Measurements from ENCODE around the gene SUPT20HL1. TPM values are rescaled to one million over a fixed set of nuclear protein-coding genes. Genes with fewer than 3 reads are reported as not detected.
"Not testable (repeated sequence)": the region's sequence is repeated elsewhere in the genome, so short reads cannot be mapped to it uniquely, and the experiment has no call there.

The SUPT20HL1 gene
- total RNA-seq (not detected), polyA plus RNA-seq (not detected), total RNA-seq (0 to 0.17 (median 0) reads per million in 6 experiments)

DNA sequence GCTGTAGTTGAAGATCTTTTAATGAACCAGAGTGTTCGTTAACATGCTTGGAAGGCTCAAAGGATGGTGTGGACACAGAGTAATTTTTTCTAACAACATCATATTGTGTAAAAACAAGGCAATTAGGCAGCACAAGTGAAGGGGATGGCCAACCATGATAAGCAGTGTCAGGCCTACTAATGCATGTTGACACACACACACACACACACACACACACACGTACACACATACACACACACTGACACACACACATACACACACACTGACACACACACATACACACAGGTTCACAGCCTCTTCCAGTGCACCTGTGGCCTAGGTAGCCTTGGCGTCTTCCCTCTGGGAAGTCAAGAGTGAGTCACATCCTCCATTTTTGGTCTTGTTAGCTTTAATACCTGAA is at the start of gene SUPT20HL1:
TSS of gene SUPT20HL1 (plus strand) at position 368 of the 400 bp plus-strand sequence. CDS start 2,122 bp downstream, outside the sequence.
- POLR2A ChIA-PET: no interaction called here
- ATAC-seq (no peak), DNase-seq (no peak)
- no peaks in the 10 kb centered on the region for H3K36me3 Mint-ChIP-seq
- no peak within 1 kb of the TSS for H3K4me3 Mint-ChIP-seq
- H3K4me1 Mint-ChIP-seq: no peaks in the 10 kb centered on the region
- no peaks in the 10 kb centered on the region for H3K9me3 Mint-ChIP-seq
- no peaks in the 10 kb centered on the region for H3K27me3 Mint-ChIP-seq
- H3K27ac Mint-ChIP-seq: no peak within 1 kb of the TSS

DNA sequence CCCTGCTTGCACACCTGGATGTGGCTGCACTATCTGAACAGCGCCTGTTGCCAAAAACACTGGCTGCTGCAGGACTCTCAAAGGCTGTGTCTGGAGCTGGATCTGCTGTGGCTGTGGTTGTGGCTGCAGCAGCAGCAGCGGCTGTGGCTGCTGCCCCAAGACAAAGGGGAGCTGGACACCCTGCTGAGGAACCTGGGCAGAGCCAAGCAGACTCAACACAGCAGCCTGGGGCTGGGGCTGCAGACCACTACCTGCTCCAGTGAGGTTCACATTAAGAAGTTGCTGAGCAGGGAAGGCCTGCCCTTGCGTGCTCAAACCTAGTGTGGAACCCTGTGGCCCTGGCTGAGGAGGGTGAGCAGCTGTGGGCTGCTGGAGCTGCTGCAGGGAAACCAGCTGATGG is 49.5 kb upstream of the SUPT20HL1 start:
- H3K4me3 Mint-ChIP-seq, DNase-seq, H3K36me3 Mint-ChIP-seq, ATAC-seq, H3K27me3 Mint-ChIP-seq, H3K4me1 Mint-ChIP-seq, POLR2A ChIA-PET, H3K27ac Mint-ChIP-seq, H3K9me3 Mint-ChIP-seq: not testable (repeated sequence)

DNA sequence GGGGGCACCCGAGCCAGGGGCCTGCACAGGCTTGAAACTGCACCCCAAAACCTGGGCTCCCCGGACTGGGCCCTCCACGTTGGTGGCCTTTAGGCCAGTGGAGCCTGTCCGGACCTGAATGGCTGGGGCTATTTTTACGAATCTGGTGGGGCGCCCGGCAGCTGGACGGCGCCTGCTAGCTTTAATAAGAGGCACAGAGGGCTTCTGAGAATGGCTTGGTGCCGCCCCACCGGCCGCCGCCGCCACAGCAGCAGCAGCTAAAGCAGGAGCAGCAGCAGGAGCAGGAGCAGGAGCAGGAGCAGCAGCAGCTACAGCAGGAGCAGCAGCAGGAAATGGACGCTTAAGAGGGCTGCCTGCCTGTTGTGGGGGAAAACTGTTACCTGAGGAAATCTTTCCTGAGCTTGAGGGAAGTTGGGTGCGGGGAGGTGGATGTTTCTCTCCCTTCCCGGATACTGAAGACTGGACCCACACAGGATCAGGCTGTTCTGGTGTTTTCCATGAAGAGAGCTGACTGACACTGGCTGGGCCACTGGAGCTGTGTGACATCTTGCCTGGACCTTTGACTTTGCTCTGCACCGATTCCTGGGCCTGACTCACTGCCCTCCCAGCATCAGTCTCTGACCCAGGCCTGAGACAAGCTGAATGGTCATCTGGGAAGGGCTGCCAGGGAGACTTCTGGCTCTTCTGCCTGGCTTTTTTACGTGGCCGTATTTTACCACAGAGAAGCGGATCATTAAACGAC is 48.8 kb upstream of the SUPT20HL1 start:
- H3K4me1 Mint-ChIP-seq, H3K36me3 Mint-ChIP-seq, H3K27ac Mint-ChIP-seq, POLR2A ChIA-PET, H3K9me3 Mint-ChIP-seq, H3K4me3 Mint-ChIP-seq, DNase-seq, ATAC-seq, H3K27me3 Mint-ChIP-seq: not testable (repeated sequence)

DNA sequence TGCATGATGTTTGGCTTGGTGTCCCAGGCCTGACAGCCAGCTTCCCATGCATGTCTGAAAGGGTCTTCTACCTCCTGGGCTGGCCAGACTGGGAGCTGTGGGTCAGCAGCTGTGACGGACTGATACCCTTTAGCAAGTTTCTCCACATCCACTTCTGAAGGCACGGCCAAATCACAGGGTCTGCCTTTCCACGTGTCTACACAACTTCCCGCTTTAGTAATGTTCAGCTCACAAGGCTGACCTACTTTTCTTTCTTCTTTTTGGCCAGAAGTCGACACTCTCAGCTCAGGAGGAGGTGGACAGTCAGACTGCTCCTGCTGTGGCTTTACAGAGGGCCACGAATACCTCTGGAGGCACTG is 48.2 kb upstream of the SUPT20HL1 start:
- H3K4me3 Mint-ChIP-seq, DNase-seq, H3K4me1 Mint-ChIP-seq, POLR2A ChIA-PET, H3K9me3 Mint-ChIP-seq, H3K36me3 Mint-ChIP-seq, H3K27ac Mint-ChIP-seq, ATAC-seq, H3K27me3 Mint-ChIP-seq: not testable (repeated sequence)

- no peaks in the 10 kb centered on the region for H3K36me3 Mint-ChIP-seq
- no peaks in the 10 kb centered on the region for H3K4me1 Mint-ChIP-seq
- POLR2A ChIA-PET: no interaction called here
- H3K27ac Mint-ChIP-seq: no peak within 1 kb of the TSS
- DNase-seq: no peak
- ATAC-seq: no peak
- H3K4me3 Mint-ChIP-seq: no peak within 1 kb of the TSS
- no peaks in the 10 kb centered on the region for H3K27me3 Mint-ChIP-seq
- H3K9me3 Mint-ChIP-seq: no peaks in the 10 kb centered on the region
These were observed 46.3 kb upstream of the SUPT20HL1 start, which contains the start of gene SUPT20HL2 for GRCh38 chrX:24314019-24314635. SUPT20HL2 (minus strand) TSS chrX:24314069; CDS start chrX:24313315, 754 bp downstream.

GRCh38 chrX:24316111-24316510 is 44.3 kb upstream of the SUPT20HL1 start:
- no peak for ATAC-seq
- no peaks in the 10 kb centered on the region for H3K4me1 Mint-ChIP-seq
- H3K27me3 Mint-ChIP-seq: no peaks in the 10 kb centered on the region
- DNase-seq: no peak
- H3K4me3 Mint-ChIP-seq: no peak overlapping the region
- H3K36me3 Mint-ChIP-seq: no peaks in the 10 kb centered on the region
- no peaks in the 10 kb centered on the region for H3K9me3 Mint-ChIP-seq
- POLR2A ChIA-PET: no interaction called here
- H3K27ac Mint-ChIP-seq: no peak overlapping the region

DNA sequence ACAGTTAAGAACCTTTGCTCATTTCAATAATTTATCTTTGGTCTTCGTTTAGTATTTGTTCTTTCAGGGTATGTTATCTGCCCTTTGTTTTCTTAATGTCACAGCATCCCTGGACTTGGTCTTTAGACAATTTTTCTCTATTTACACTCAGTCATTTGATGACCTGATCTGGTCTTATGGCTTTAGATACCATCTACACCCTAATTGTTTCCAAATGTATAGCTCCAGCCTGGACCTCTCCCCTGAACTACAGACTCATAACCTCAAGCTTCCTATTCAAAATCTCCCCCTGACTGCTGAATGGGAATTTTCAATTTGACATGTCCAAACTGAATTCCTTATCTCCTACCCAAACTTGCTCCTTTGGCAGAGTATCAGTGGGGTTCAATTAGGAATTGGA is 42.9 kb upstream of the SUPT20HL1 start:
- Mint-ChIP-seq H3K36me3 (no peaks in the 10 kb centered on the region), H3K4me3 (no peak overlapping the region), H3K4me1 (no peaks in the 10 kb centered on the region), H3K27me3 (no peaks in the 10 kb centered on the region), H3K27ac (no peak overlapping the region), H3K9me3 (no peaks in the 10 kb centered on the region)
- ATAC-seq: no peak
- DNase-seq: no peak
- POLR2A ChIA-PET: no interaction called here

DNA sequence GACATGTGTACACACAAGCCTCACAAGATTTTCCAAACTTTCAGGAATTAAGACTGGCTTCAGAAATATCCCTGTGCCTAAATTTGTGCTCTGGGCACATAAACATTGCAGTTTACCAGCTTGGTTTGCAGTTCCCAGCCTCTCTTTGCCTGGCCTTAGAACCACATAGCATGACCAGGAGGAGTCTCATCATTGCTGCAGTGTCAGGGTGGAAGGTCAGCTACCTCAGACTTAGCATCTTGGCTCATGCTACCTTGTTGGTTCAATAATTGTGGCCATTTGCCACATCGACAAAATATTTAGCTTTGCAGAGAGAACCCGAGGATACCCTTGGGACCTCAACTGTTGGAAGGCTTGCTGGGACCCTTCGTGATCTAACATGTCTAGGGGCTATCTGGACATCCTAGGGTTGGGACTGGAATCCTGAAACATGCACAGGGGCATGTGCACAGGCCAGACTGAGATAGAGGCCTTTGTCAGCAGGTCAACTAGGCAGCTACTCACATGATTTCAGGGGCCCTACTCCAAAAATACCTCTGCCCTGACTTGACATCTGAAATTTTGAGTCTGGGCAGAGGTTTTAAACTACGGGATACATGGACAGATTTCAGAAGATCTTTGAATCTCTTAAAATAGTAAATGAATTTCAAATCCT is 38.6 kb upstream of the SUPT20HL1 start:
- POLR2A ChIA-PET: no interaction called here
- no peak overlapping the region for H3K27ac Mint-ChIP-seq
- H3K36me3 Mint-ChIP-seq: no peaks in the 10 kb centered on the region
- DNase-seq (no peak), ATAC-seq (no peak)
- H3K9me3 Mint-ChIP-seq: no peaks in the 10 kb centered on the region
- peaks cover 3 to 12% (median 7%) of the 10 kb centered on the region in 5 donors for H3K27me3 Mint-ChIP-seq
- no peaks in the 10 kb centered on the region for H3K4me1 Mint-ChIP-seq
- no peak overlapping the region for H3K4me3 Mint-ChIP-seq

GRCh38 chrX:24325231-24325630 is 35.2 kb upstream of the SUPT20HL1 start:
- no peak overlapping the region for H3K27ac Mint-ChIP-seq
- H3K4me3 Mint-ChIP-seq: no peak overlapping the region
- no peaks in the 10 kb centered on the region for H3K4me1 Mint-ChIP-seq
- peaks cover 3 to 17% (median 9%) of the 10 kb centered on the region in 5 donors for H3K27me3 Mint-ChIP-seq
- no peak for ATAC-seq
- POLR2A ChIA-PET: no interaction called here
- no peaks in the 10 kb centered on the region for H3K36me3 Mint-ChIP-seq
- no peak for DNase-seq
- no peaks in the 10 kb centered on the region for H3K9me3 Mint-ChIP-seq

DNA sequence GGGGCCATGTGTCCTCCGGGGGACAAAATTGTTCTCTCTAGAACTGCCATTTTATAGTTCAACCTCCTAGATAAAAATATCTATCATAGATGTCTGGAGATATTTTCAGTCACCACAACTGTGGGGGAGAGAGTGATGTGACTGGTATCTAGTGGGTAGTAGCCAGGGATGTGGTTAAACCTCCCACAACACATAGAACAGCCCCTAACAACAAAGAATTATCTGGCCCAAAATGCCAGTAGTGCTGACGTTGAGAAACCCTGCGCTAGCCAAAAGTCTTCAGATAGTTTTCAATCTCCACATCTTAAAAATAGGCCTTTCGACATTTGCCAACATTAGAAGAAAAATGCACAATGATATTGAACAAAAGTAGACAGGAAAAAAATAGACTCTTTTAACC is 27.6 kb upstream of the SUPT20HL1 start:
- H3K27ac Mint-ChIP-seq: no peak overlapping the region
- ATAC-seq (no peak), DNase-seq (no peak)
- peaks cover 0 to 10% (median 3%) of the 10 kb centered on the region in 5 donors for H3K27me3 Mint-ChIP-seq
- POLR2A ChIA-PET: no interaction called here
- H3K4me1 Mint-ChIP-seq: no peaks in the 10 kb centered on the region
- H3K36me3 Mint-ChIP-seq: no peaks in the 10 kb centered on the region
- H3K4me3 Mint-ChIP-seq: no peak overlapping the region
- peaks cover 0 to 10% (median 2%) of the 10 kb centered on the region in 9 donors for H3K9me3 Mint-ChIP-seq

GRCh38 chrX:24333371-24333770 is 27.1 kb upstream of the SUPT20HL1 start:
- ATAC-seq (no peak), DNase-seq (no peak)
- Mint-ChIP-seq H3K4me1 (no peaks in the 10 kb centered on the region), H3K9me3 (peaks cover 0 to 10% (median 2%) of the 10 kb centered on the region in 9 donors), H3K4me3 (no peak overlapping the region), H3K27ac (no peak overlapping the region), H3K27me3 (peaks cover 0 to 10% (median 3%) of the 10 kb centered on the region in 5 donors), H3K36me3 (no peaks in the 10 kb centered on the region)
- POLR2A ChIA-PET: no interaction called here

DNA sequence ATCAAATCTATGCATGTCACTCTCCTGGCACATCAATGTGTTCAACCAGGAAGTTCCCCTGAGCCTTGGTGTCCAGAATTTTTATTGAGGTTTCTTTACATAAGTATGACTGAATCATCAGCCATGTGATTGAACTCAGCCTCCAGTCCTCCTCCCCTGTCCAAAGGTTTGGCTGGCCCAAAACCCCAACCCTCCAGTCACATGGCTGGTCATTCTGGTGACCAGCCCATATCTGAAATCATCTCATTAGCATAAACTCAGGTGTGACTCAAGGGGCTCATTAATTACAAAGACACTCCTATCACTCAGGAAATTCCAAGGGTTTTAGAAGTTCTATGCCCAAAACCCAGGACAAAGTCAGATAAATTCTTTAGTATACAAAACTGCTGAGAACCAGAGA is 26.0 kb upstream of the SUPT20HL1 start:
- POLR2A ChIA-PET: no interaction called here
- ATAC-seq: no peak
- H3K9me3 Mint-ChIP-seq: peaks cover 0 to 10% (median 2%) of the 10 kb centered on the region in 9 donors
- H3K27me3 Mint-ChIP-seq: peaks cover 0 to 10% (median 1%) of the 10 kb centered on the region in 5 donors
- no peak overlapping the region for H3K27ac Mint-ChIP-seq
- no peaks in the 10 kb centered on the region for H3K36me3 Mint-ChIP-seq
- DNase-seq: no peak
- H3K4me3 Mint-ChIP-seq: no peak overlapping the region
- no peaks in the 10 kb centered on the region for H3K4me1 Mint-ChIP-seq

DNA sequence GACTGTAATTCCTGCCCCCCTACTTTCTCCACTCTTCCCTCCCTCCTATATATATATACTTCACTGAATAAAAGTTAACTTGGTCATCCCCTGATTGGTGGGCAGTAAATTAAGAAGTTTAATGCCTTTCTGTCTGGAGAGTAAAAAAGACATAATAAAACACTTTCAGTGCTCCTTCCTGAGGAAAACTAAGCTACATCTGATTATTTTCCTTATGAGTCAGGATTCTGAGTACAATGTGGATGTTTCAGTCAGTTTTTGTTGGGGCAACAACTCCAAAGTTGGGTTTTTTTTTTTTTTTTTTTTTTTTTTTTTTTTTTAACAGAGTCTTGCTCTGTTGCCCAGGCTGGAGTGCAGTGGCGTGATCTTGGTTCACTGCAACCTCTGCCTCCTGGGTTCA is 24.6 kb upstream of the SUPT20HL1 start:
- H3K27ac Mint-ChIP-seq: no peak overlapping the region
- no peaks in the 10 kb centered on the region for H3K36me3 Mint-ChIP-seq
- DNase-seq (no peak), ATAC-seq (no peak)
- POLR2A ChIA-PET: no interaction called here
- peaks cover 0 to 10% (median 2%) of the 10 kb centered on the region in 9 donors for H3K9me3 Mint-ChIP-seq
- H3K4me3 Mint-ChIP-seq: no peak overlapping the region
- peaks cover 0 to 15% (median 8%) of the 10 kb centered on the region in 5 donors for H3K27me3 Mint-ChIP-seq
- no peaks in the 10 kb centered on the region for H3K4me1 Mint-ChIP-seq
